ENCODE measurements around the gene NCR2.

The NCR2 gene

DNA sequence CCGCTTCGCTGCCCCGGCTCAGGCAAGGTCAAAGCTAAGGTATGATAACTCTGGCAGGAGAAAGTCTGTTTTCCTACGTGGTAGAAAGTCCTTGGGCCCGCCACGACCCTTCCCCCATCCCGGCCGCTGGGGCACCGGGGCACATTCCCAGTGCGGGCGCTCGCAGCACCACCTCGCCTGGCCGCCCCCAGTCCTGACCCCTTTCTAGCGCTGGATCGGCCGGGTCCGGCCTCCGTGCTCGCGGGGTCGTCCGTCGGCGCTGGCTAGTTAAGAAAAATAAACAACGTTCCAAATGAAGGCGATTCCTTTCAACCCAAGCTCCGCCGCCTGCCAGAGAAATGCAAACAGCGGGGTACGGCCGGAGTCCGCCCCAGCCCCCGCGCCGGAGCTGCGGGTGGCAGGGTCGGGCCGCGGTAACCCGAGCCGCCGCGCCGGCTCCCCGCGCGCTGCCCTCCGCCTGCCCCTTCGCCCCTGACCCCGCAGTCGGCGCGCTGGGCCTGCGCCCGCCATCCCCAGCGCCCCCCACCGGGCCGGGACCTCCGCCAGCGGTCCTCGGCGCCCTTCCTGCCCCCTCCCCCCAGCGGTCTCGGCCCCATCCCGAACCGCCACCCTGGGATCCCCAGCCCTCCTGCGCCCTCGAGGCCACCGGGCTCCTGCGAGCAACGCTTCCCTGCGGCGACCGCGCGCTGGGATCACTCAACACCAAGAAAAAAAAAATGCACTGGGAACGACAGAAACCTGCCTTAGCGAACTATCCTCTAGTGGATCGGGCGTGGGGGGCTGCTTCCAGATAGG is 37.6 kb downstream of the NCR2 start:
- H3K27ac ChIP-seq, result no peak overlapping the region
- TF ChIP-seq, protein P1, sequence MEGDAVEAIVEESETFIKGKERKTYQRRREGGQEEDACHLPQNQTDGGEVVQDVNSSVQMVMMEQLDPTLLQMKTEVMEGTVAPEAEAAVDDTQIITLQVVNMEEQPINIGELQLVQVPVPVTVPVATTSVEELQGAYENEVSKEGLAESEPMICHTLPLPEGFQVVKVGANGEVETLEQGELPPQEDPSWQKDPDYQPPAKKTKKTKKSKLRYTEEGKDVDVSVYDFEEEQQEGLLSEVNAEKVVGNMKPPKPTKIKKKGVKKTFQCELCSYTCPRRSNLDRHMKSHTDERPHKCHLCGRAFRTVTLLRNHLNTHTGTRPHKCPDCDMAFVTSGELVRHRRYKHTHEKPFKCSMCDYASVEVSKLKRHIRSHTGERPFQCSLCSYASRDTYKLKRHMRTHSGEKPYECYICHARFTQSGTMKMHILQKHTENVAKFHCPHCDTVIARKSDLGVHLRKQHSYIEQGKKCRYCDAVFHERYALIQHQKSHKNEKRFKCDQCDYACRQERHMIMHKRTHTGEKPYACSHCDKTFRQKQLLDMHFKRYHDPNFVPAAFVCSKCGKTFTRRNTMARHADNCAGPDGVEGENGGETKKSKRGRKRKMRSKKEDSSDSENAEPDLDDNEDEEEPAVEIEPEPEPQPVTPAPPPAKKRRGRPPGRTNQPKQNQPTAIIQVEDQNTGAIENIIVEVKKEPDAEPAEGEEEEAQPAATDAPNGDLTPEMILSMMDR (conservative IDR thresholded peaks at IDR 0.05), result no peak

DNA sequence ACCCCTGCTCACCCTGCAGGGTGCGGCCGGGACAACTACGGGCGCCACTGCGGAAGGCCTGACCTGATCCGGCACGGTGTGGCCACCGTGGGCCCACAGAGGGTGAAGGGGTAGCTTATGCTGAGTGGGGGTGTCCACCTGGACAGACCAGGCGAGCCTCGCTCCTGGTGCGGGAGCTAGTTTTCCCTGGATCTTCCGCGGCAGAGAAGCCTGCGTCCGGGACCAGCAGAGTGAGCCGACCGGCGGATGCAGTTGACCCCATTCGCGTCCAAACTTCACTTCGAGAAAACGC is 38.2 kb downstream of the NCR2 start:
- TF ChIP-seq, protein P1 (conservative IDR thresholded peaks at IDR 0.05), result no peak; the same call in 1 of the 2 replicates
- no peak overlapping the region for H3K27ac ChIP-seq

DNA sequence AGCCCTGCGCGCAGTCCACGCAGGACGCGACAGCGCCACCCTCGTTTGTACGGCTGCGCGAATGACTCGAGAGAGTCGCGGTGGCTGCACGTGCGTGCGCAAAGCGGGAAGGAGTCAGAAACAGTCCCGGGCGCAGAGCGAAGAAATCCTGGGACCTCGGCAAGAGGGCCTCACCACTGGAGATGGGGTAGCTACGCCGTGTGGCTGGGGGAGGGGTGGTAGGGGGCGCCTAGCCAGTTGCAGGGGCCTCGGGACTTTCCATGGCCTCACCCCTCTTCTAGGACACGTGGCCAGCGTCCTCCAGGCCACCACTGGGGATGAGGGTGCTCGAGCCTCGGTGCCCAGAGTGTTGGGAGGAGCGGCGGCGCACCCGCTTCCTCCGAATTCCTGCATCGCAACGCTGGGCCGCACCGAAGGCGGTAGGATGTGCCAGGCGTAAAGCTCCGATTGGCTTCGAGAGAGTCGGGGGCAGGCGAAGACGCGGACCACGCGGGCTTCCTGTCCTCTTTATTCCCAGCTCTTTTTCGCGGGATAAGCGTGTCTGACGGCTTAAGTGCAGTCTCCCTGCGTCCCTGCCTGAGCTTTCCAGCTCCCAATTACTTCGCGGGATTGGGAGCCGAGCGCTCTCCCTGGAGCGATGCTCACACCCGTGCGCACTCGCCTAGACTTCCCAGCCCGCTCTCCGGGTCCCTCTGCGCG is 38.7 kb downstream of the NCR2 start:
- TF ChIP-seq, protein P1 (conservative IDR thresholded peaks at IDR 0.05), result no peak
- no peak overlapping the region for H3K27ac ChIP-seq

DNA sequence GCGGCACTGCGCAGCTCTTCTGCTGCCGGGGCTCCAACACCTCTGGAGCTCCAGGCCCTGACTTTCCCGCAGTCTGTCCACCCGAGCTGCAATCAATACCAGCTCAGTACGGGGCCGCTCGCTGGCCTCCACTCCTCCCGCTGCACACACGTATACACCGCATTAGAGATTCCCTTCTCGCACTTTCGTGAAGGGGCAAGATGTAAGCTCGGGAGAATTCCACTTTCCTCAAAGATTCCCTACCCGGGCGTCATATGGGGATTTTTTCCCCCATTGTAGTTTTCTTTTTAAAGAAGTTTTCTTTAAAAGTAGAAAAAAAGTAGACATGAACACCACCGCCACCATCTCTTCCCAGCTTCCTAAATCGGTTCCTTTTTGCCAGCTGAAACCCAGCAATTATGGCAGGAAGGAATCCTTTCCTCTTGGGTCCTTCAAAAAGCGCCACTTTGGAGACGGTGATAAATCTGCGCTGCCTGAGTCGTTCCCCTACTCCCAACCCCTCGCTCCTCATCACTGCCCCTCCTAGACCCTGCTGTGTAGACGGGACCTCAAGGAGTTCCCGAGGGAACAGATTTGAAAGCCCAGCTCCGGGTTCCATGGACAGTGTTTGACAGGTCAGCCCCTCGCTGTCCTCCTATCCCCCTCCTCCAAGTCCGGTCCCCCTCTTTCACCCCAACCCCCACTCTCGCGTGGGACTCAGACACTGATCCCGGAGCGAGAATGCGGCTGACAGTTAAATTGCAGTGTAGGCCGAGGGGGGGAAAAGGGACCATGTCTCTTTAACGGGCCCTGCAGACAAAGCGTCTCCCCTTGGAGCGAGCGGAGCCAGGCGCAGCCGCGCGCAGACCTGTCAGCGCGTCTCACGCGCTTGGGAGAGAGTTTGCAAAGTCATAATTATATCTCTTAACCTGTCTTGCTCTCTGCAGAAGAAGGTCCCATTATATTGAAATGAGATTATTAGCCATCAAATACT is 39.5 kb downstream of the NCR2 start:
- no peak overlapping the region for H3K27ac ChIP-seq
- TF ChIP-seq, protein P1 (conservative IDR thresholded peaks at IDR 0.05), result no peak

DNA sequence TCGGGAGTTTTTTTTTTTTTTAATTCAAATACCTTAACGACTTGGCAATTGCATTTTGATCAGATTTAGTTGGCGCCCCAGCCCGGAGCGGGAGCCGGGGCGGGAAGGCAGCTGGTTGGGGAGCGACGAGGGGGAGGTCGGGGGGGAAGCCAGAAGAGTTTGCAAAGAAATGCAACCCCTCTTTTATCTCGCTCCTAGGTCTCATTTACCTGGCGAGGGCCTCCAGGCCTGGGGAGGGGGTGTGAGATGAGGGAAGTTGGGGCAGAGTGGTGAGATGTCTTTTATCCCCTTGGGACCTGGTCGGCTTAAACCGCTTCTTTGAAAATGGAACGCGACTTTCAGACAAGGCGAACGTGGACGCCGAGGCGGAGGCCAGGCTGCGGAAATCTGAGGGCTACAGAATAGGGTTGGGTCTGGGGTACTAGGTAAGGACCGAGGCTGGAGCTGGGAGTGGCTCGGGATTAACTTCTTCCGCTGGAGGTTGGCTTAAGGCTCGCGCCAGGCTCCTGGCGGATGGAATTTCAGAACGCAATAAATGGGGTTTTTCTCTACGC is 40.3 kb downstream of the NCR2 start:
- TF ChIP-seq, protein P1 (conservative IDR thresholded peaks at IDR 0.05), result no peak
- no peak overlapping the region for H3K27ac ChIP-seq

DNA sequence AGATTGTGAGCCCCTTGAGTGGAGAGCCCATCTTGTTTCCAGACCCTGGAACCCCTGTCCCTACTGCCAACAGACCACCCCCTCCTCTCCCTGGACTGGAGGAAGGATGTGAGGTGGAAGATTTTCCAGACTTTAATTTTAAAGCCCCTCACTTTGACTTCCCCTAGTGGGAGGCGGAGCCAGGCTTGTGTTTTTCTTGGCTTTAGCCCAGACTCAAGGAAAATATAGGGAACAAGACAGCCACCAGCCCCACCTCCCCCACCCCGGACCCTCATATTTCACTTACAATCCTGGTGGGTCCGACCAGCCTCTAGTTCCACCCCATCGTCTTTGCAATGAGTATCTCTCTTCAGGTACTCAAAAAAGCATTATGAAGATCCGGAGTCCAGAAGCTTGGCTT is 40.8 kb downstream of the NCR2 start:
- H3K27ac ChIP-seq, result no peak overlapping the region
- TF ChIP-seq, protein P1 (conservative IDR thresholded peaks at IDR 0.05), result no peak
